ENCODE measurements around the gene RAB31. TPM values are rescaled to one million over a fixed set of nuclear protein-coding genes. Genes with fewer than 3 reads are reported as not detected.
A peak's percentile ranks its signal among the peaks of the same experiment; 100 is the strongest.

The RAB31 gene
- total and polyA plus RNA-seq, 2 of the 13 experiments (the other 11 are each of a cell fraction or from before 2014, with no cell fraction given): 1.1 to 1.7 TPM

- TF ChIP-seq PRDM15 (CRISPR knock-in tag; IDR thresholded peaks at IDR 0.05) (no peak), ZNF446 (CRISPR knock-in tag; IDR thresholded peaks at IDR 0.05) (no peak), ZBTB21 (CRISPR knock-in tag; IDR thresholded peaks at IDR 0.05) (no peak), ZBTB7A (CRISPR knock-in tag; IDR thresholded peaks at IDR 0.05) (no peak), DNMT1 (CRISPR knock-in tag; IDR thresholded peaks at IDR 0.05) (no peak), PRPF4 (IDR thresholded peaks at IDR 0.05; ENCODE audit: low read depth, low read length, poor library complexity, severe bottlenecking) (no peak), MYNN (CRISPR knock-in tag; IDR thresholded peaks at IDR 0.05; ENCODE audit: low read depth) (no peak), ZNF274 (CRISPR knock-in tag; IDR thresholded peaks at IDR 0.05) (no peak), ZNF788 (CRISPR knock-in tag; IDR thresholded peaks at IDR 0.05; ENCODE audit: borderline replicate concordance) (no peak; the same call in 1 of the 2 replicates), SNAPC2 (CRISPR knock-in tag; IDR thresholded peaks at IDR 0.05) (no peak), PAXIP1 (CRISPR knock-in tag; conservative IDR thresholded peaks at IDR 0.05) (peak; percentile 79), ZNF644 (CRISPR knock-in tag; IDR thresholded peaks at IDR 0.05; ENCODE audit: low read depth) (peak; percentile 83), TCF7 (IDR thresholded peaks at IDR 0.05; ENCODE audit: low read depth) (peak; percentile 81), BRF2 (CRISPR knock-in tag; IDR thresholded peaks at IDR 0.05) (no peak), SMC3 (IDR thresholded peaks at IDR 0.05; ENCODE audit: low read length) (no peak; the same call in 1 of the 2 replicates), MTERF4 (CRISPR knock-in tag; IDR thresholded peaks at IDR 0.05) (no peak), GTF3A (CRISPR knock-in tag; conservative IDR thresholded peaks at IDR 0.05) (no peak), KDM6A (CRISPR knock-in tag; IDR thresholded peaks at IDR 0.05; ENCODE audit: low read depth) (peak; percentile 26; the same call in 1 of the 2 replicates), ZNF234 (CRISPR knock-in tag; conservative IDR thresholded peaks at IDR 0.05) (no peak), IRF1 (CRISPR knock-in tag; IDR thresholded peaks at IDR 0.05; ENCODE audit: low read depth) (no peak), TP53 (CRISPR knock-in tag; conservative IDR thresholded peaks at IDR 0.05) (no peak)
Measured at GRCh38 chr18:9869715-9870430, 161.8 kb downstream of the RAB31 start (continued).
